NCI-H2107 (cell line): ENCODE data around the gene SLC22A23.

Experiments used
- DNase-seq: peaks from one replicate; lab custom pipeline; 2025; lab: John Stamatoyannopoulos, UW

SLC22A23 gene

DNA sequence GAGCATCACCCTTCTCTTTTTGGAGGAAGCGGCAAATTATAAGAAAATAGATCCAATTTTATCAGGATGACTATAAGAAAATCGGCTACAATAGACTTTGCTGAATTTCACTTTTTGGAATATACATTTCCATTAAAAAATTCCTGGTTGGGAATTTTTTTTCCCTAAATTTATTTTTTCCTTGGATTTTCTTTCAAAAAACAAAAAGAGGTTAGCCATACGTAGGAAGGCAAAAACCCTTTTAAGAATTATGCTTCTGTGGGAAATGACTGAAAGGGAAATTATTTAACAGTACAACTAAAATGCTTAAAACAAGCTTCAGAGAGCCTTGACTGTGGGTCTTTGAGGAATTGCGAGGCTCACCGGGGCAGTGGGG, 86.9 kb downstream of the SLC22A23 start:
- DNase-seq: no peak

DNA sequence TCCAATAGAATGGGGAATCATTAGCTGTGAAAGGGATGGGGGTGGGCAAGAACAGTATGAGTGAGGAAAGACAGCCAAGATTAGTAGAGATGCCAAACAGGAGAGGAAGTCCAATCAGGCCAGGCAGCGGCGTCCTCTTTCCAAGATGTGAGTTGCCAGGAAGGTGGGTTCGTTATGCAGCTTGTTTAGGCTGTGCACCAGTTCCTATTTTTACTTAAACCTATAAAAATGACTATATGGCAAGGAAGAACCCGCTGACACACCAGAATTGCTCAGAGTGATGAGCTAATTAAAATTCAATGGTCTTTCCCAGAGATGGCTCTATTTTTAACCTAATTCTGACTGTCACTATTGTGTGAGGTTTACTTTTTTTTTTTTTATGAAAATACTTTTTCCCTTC, 88.2 kb downstream of the SLC22A23 start:
- DNase-seq: no peak

DNA sequence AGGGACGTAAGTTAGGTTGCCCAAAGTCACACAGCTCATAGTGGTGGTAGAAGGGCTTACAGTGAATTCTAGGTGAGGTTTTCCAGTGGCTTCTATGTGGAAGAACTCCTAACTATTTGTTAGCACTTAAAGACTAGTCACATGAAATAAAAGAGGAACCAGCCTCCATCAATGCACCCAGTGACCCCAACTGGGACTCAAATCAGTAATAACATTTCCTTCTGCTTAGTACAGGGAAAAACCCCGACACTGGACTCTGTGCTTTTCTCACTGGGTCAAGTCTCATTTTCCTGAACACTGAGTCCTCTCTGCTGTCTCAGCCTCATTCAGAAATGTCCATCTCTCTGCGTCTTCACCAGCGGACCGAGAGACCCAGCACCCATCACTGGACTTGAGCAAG, 89.2 kb downstream of the SLC22A23 start:
- DNase-seq: no peak

DNA sequence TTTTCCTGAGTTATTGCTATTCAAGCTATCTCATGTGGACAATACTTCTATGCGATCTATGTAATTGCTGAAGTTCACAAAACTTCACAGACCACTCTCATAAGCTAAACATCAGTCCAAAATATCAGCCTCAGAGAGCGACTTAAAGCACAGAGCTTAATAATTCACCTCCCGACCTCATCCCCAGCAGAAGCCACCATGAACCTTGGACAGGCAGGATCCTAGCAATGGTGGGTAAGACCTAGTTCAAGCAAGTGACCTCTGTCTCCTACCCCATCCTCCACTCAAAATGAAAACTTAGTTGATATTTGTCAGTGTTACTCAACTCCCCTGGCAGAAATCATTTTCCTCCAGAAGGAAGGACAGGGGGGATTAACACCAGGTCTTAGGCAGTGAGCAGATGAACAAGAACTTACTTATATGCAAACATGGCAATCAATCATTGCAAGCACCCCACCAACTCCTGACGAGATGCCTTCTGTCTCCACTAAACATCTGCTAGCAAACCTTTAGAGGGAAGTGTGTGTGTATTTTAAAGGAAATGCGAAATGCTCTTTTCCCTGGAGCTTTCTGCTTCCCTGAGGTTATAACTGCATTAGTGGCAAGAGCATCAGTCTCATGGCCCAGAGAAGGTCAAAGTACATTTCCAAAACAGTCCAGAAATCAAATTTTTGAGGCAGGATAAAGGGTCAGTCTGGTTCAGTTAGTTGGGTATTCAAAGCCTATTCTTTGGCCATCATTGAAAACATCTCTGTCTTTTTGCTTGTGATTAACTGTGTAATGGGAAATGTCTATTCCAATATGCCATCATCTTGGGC, 90.0 kb downstream of the SLC22A23 start:
- no peak for DNase-seq

DNA sequence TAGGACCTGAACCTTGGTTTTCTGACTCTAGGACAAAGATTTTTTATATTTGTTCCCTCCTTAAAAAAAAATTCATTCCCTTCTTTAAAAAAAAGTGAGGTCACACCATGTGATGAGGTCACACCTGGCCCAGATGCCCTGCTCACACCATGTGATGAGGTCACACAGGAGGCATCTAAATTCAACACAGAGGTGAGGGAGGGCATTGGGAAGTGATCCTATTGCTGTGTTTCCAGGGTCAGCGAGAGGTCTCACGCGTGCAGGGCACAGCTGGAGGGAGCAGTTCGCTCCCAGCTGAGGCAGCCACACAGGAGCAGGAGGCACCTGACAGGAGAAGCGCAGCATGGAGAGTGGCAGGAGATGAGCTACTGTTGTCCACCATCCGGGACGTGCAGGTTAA, 92.5 kb downstream of the SLC22A23 start:
- DNase-seq: no peak

DNA sequence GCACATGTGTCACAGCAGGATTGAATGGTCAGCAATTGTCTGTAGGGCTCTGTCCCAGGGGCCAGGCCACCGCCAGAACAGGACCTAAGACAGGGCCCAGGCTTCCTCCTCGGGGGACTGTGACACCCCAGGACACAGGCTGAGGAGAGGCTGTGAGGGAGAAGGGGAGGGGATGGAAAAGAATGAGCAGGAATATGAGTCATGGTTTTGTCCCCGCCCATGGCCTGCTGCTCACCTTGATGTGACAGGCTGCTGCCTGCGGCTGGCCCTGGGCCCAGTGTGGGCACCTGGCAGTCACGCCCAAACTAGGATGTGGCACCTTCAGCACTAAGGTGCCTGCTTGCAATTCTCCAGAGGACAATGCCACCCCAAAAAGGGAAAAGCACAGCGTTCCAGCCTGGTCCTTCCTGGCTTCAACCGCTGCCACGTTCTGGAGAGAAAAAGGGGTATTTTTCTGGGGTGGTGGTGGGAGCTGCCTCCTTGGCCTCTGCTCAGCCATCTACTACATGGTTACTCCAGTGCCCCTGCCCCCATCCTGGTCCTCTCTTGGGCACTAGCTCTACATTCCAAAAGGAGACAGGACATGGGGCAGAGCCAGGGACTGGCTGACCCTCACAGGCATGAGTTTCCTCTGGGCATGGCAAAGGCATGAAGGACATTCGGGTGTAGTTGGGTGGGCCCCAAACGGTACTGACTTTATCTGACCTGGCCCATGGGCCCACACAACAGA, 93.4 kb downstream of the SLC22A23 start:
- DNase-seq: no peak

DNA sequence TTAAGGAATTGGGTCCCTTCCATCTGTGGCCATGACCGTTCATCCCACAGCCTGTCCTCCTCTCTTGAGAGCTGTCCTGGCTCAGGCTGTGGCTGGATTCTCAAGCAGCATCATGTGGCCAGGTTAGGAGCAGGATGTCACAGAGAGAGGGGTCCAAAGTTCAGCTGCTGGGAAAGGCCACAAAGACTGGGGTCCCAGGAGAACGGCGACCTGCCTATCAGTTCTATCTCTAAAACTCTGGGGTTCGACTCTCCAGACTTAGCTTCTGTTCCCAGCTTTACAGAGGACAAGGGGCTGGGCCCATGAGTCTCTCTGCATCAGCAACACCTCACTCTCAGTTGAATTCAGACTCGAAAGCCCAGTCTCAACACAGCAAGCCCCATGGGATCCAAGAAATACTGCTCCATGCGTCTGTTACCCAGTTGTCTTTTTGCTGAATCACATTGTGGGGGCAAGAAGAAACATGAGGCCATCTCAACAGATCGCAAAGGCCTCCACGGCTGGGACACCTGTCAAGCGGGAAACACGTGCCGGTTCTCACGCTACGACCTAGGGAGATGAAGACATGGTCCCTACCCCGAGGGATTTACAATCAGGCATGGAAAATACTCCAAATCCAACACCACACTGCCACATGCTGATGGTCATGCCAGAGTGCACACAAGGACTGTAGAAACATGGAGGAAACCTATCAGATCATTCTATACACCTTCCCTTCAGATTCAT, 95.4 kb downstream of the SLC22A23 start:
- no peak for DNase-seq

DNA sequence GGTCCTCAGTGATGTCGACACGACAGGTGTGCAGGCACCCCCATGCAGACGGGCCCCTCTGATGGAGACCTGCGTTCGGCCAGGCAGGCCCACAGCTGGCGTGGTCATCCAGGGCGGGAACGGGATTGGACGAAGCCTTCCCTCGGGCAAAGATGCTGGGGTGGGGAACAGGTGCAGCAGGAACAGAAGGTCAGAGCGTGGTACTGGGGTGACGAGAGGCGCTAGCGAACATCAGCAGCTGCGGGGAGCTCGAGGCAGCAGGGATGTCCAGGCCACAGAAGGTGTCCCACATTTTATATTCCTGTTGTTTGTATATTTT, 96.2 kb downstream of the SLC22A23 start:
- DNase-seq: no peak

DNA sequence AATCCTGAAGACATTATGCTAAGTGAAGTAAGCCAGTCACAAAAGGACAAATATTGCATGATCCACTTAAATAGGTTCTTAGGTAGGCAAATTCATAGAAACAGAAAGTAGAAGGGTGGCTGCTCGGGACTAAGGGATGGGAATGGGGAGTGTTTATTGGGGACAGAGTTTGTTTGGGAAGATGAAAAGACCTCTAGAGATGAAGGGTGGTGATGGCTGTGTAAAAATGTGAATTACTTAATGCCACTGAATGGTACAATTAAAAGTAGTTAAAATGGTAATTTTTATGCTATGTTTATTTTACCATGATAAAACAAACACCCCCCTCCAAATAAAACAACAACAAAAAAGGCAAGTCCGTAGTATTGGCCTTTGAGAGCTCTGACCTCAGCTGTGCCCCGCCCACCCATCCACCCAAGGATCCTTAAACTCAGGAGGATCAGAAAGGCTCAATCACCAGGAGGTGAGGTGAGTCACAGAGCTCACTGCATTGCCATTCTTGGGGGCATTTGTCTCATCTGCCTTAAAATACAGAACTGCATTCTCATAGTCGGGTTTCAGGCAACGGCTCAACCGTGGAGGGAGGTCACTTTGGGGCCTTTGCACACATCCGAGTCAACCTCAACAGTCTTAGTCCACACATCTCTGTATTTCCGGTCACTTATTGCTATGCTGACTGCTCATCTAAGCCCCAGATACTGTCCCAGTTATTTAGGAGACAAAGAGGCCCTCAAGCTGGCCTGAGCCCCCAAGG, 96.7 kb downstream of the SLC22A23 start:
- DNase-seq: no peak

DNA sequence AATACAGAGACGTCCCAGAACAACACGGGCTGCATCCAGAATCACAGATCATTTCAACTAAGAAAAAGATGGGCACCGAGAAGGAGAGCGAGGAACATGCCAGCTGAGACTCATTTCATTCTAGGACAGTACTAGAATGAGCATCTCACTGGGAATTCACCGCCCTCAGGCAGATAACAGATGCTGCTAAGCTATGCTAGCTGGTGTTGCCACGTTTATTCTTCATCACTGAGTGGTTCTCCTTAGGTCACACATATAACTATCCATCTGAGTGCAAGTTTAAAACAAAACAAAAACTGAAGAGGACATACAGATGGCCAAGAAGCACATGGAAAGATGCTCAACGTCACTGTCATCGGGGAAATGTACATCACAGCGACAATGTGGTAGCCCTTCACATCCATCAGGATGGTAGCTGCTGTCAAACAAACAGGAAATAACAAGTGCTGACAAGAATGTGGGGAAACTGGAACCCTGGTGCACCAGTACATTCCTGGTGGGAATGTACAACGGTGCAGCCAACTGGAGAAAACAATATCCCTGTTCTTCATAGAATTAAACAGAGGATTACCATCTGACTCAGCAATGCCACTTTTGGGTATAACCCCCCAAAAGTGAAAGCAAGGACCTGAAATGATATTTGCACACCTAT, 97.6 kb downstream of the SLC22A23 start:
- DNase-seq: no peak

DNA sequence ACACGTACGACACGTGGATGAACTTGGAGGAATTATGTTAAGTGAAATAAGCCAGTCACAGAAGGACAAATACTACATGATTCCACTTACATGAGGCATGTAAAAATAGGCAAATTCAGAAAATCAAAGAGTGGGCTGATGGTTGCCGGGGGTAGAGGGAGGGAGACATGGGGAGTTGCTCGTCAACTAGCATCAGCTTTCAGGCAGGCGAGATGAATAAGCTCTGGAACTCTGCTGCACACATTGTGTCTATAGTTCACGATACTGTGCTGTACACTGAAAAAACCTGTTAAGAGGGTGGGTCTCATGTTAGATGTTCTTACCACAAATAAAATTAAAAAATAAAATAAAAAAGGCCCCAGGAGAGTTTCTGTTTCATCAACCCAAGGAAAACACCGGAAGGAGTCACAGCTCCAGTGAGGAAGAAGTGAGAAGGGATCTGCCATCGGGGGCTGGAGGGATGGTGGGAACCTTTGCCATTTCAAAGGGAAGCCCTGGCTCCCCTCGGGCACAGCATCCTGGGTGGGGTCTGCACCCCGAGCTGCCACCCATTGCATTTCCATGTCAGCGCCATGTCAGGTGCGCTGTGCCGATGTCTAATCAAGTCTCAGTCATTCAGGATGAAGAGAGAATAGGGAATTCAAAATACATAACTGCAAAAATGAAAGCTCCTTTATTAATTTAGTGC, 98.3 kb downstream of the SLC22A23 start:
- no peak for DNase-seq

DNA sequence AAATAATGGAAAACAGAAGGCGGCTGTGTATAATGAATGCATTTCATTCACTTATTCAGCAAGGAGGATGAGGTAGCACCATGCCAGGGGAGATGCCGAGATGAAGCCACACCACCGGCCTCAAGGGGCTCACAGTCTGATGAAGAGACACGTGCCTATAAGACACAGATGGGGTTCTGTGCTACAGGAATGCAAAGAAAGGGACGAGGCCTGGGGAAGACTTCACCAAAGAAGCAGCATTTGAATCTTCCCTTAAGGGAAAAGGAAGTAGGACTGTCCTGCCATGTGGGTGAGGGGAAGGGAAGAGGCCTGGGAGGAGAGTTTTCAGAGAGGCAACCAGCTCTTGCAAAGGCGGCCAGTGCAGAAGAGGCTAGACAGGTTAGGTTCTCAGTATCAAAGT, 99.2 kb downstream of the SLC22A23 start:
- no peak for DNase-seq

DNA sequence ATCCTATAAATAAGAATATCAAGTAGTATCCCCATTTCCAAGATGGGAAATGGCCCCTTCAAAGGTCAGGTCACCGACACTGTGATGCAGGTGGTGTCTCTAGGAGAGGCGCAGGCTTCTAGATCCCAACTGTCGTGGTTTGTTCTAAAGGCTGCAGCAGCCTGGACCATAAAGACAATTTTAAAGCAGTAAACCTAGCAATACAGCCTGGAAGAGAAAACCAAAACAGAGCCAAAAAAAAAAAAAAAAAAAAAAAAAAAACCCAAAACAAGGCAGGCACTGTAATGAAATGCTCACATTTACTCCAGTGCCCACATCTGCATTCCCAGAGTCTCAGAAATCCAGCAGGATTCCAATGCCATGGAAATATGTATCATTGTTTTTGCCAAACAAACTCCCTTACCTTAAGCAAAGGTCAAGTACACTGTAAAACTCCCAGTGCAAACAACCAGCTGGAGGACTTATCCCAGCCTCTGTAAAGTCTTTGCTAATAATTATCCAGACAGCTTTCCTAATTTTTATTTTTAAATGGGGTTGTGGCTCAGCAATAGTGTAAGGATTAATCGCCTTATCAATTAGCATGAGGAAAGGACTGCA, 99.9 kb downstream of the SLC22A23 start:
- DNase-seq: no peak

DNA sequence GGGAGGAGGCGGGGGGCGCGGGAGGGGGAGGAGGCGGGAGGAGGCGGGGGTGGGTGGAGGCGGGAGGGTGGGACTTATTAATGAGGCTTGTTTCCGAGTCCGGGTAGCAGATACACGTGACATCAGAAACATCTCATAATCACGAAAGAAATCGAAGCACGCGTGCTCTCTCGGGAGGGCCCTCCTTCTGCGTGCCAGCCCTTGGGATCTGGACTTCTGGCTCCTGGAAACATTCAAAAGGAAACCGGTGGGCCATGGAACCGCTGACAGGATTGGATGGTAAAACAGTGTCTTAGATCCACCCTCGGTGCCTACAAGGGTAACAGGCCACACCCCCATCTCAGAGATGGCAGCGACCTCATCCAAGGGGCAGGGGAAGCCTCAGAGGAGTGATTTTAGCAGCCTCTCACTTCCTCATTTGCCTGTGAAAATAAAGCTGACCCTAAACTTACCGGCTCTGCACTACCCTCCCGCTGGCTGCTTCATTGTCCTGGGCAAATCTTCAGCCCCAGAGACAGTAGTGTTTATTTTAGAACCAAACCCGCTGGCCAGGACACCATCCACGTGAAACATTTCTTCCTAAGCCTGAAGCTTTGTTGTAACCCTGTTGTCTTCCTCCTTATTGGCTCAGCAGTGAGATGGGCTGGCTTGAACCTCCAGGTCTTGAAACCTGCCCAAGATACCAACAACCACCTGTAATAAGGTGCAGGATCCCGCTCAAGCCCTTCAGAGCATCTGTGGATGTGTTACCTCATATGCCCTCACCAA, 100.6 kb downstream of the SLC22A23 start:
- DNase-seq: no peak

DNA sequence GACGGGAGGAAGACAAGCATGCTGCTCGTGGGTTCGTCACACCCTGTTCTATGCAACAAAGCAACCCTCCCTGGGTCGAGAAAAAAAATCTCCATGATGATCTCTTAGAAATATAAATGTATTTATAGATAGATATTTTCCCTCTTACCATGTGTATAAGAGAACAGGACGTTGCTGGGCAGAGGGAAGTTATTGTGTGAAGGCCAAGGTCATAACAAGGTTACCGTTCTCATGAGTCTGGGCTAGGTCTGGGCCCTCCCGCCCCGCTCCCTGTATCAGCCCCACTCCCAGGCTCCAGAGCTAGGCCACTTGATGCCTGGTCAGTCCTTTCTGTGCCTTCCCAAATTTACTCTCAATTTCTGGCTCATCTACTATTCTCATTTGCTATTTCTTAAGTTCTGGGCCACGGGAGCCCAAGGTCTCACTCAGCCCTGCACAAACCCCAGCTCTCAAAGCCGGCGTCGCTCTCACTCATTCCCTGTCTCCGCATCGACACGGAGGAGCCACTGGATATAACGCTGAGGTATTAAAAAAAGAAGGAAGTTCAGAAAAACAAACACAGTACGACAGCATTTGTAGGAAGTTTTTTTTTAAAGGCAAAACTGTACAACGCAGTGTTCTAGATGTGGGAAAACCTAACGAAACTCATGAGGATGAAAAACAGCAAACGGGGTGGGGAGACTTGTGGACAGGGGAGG, 101.3 kb downstream of the SLC22A23 start:
- no peak for DNase-seq

DNA sequence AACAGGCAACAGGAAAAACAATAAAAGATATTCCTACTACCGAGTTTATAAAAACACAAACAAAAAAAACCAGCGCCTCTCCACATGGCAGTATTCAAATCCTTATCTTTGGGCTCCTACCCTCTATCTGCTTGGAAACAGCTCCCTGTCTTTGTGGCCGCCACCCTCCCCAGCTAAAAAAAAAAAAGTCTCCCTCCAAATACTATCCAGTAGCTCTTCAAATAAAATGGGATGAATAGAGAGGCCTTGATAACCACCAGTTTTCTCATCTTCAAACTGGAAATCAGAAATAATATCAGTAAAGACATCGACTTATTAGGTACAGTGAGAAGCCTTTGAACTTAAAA, 101.9 kb downstream of the SLC22A23 start:
- DNase-seq: no peak

DNA sequence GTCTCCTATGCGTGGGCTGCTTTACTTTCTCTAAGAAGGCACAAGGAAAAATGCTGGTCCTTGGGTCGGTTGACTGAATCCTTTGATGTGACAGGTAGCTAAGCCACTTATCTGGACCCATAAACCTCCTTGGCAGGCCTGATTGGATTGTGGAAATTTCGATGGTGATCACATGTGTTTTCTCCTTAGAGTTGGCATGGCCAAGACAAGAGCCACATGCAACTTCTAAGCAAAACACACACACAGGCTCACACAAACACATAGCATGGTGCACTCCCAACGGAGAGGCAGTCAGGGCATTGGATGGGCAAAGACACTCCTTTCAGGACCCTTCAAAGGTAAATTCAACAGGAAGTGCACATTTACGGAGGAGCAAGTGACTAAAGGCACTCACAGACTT, 102.9 kb downstream of the SLC22A23 start:
- DNase-seq: no peak

DNA sequence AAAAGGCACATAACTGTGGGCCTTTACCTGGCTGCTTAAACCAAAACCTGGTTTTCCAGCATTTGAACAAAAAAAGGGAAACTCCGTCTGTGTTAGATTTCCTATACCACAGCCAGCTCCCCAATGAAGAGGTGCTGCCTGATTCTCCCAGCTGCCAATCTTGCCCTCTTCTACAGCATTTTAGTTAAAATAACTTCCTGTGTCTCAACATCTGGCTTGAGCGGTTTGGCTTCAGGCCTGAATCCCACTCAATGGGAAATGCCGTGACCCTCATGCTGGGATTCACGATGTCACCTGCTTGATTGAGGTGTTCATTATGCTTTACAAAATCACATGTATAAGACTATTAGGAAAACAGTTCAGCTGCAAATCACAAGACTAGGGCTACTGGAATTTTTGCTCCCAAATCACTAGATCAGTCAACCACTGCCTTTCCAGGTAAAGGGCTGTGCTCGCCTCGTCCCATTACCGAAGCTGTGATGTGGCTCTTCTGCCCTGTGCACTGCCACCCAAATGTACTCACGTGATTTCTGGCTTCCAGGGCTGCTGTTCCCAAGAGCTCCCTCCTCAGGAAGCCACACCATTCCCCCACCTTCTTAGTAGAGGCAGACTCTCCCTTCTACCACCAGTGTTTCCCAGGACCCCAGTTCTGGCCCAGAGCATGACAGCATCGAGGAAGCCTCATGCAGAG, 103.5 kb downstream of the SLC22A23 start:
- no peak for DNase-seq

DNA sequence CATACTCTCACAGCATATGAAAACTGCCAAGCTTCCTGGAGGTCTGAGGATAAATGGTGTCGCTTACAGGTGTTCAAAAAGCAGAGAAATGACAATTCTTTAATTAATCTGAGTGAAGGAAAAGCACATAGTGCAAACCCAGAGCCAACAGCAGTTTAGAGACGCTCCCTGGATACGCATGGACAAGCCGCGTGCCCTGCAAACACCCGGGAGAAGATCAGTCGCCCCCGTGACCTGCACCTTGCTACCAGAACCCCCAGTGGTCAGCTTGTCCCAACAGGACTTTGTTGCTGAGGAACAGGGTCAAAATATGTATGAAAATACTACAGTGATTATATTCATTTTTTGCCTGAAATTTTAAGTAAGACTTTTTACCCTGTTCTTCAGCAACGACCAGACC, 104.2 kb downstream of the SLC22A23 start:
- DNase-seq: no peak
